ENCODE measurements around the gene KRT86. TPM values are rescaled to one million over a fixed set of nuclear protein-coding genes. Genes with fewer than 3 reads are reported as not detected.

KRT86 gene
- polyA plus RNA-seq, 2 of the 4 experiments (the other 2 are of a cell fraction): 23.5 to 378 TPM

- no peak for TF ChIP-seq RNF2 (IDR thresholded peaks at IDR 0.05; ENCODE audit: borderline replicate concordance, low read depth)
- peak; percentile 29 for TF ChIP-seq MAX (IDR thresholded peaks at IDR 0.05)
- TF ChIP-seq EHF (CRISPR knock-in tag; IDR thresholded peaks at IDR 0.05): no peak
- TF ChIP-seq FOSL2 (IDR thresholded peaks at IDR 0.05): peak; percentile 76
- peak; percentile 73 for TF ChIP-seq FOSL2 (CRISPR knock-in tag; IDR thresholded peaks at IDR 0.05)
- TF ChIP-seq NR3C1 (IDR thresholded peaks at IDR 0.05): no peak
- no peak for TF ChIP-seq ZC3H11A (IDR thresholded peaks at IDR 0.05)
- no peak for TF ChIP-seq CBX2 (IDR thresholded peaks at IDR 0.05; ENCODE audit: borderline replicate concordance, low read depth)
- TF ChIP-seq GATA3 (IDR thresholded peaks at IDR 0.05; ENCODE audit: borderline replicate concordance): peak; percentile 85
- TF ChIP-seq CBX8 (IDR thresholded peaks at IDR 0.05): no peak
- TF ChIP-seq CTCF (IDR thresholded peaks at IDR 0.05): no peak
- no peak for TF ChIP-seq TP53 (CRISPR knock-in tag; IDR thresholded peaks at IDR 0.05)
Observed at GRCh38 chr12:52285172-52285745, 10.8 kb downstream of the KRT86 start (continued).

GRCh38 chr12:52285851-52286530 is 11.5 kb downstream of the KRT86 start:
- WGBS (ENCODE audit: missing lambda C conversion rate): 35% methylated on average over 23 of the region's 24 CpGs
- FAIRE-seq (no peak), DNase-seq (ENCODE audit: low read depth in 1 of 2, low spot score in 1 of 2) (no peak), ATAC-seq (no peak)
- Histone ChIP-seq H3K27ac (peak overlapping the region; percentile 96 to 100), H3K4me3 (peak overlapping the region; percentile 59), H3K4me2 (peak overlapping the region; percentile 94), H3K9me3 (no peaks in the 10 kb centered on the region), H3K4me1 (peaks cover 57% of the 10 kb centered on the region)
- CTCF ChIA-PET: interaction anchor here (0.6 to 15.3 kb wide), 23 partner anchors 7 to 956 kb away, joined by 3 to 387 read pairs (median 6); partner anchors contain the start of gene KRT83
- POLR2A ChIA-PET: interaction anchor here (0.5 to 11.7 kb wide), 11 partner anchors 21 to 138 kb away, joined by 3 to 383 read pairs (median 4); partner anchors contain the start of gene KRT7
- TF ChIP-seq ESRRA (IDR thresholded peaks at IDR 0.05; ENCODE audit: borderline replicate concordance, low read length) (no peak), HMGXB4 (CRISPR knock-in tag; IDR thresholded peaks at IDR 0.05; ENCODE audit: borderline replicate concordance) (no peak), SMC3 (IDR thresholded peaks at IDR 0.05) (no peak), ATOH8 (CRISPR knock-in tag; IDR thresholded peaks at IDR 0.05; ENCODE audit: low read depth) (0 out of 2 replicates have a peak, but pooled peaks have one; percentile 32), JUN (IDR thresholded peaks at IDR 0.05) (no peak), MYC (IDR thresholded peaks at IDR 0.05; ENCODE audit: borderline replicate concordance, low read length) (no peak), RNF2 (IDR thresholded peaks at IDR 0.05; ENCODE audit: borderline replicate concordance, low read depth) (no peak), NPAS2 (CRISPR knock-in tag; IDR thresholded peaks at IDR 0.05; ENCODE audit: borderline replicate concordance) (no peak), CEBPB (IDR thresholded peaks at IDR 0.05) (no peak), HOXB13 (CRISPR knock-in tag; IDR thresholded peaks at IDR 0.05; ENCODE audit: low read depth) (peak; percentile 64; the same call in 1 of the 2 replicates), PHF8 (IDR thresholded peaks at IDR 0.05; ENCODE audit: borderline replicate concordance, low read depth) (no peak), CHD2 (IDR thresholded peaks at IDR 0.05; ENCODE audit: low read length, partially characterized antibody) (no peak), CHD4 (IDR thresholded peaks at IDR 0.05; ENCODE audit: borderline replicate concordance) (no peak), KDM5A (IDR thresholded peaks at IDR 0.05) (no peak), POLR2A (IDR thresholded peaks at IDR 0.05; ENCODE audit: low read length) (peak; percentile 43), RARB (CRISPR knock-in tag; IDR thresholded peaks at IDR 0.05) (no peak), NFE2L2 (conservative IDR thresholded peaks at IDR 0.05; ENCODE audit: low read length) (no peak), FOXS1 (CRISPR knock-in tag; IDR thresholded peaks at IDR 0.05) (no peak), MAFK (IDR thresholded peaks at IDR 0.05; ENCODE audit: partially characterized antibody) (no peak), CTCF (IDR thresholded peaks at IDR 0.05) (no peak), EP300 (IDR thresholded peaks at IDR 0.05) (no peak), ZC3H11A (IDR thresholded peaks at IDR 0.05) (no peak), E2F6 (IDR thresholded peaks at IDR 0.05; ENCODE audit: borderline replicate concordance, low read depth) (no peak)
